ENCODE measurements around the gene PVR.

The PVR gene

GRCh38 chr19:44643605-44644401 lies at the start of gene PVR:
PVR (plus strand) TSS chr19:44643910; CDS start chr19:44644097, 187 bp downstream.
- H3K27me3 Mint-ChIP-seq, result peaks cover 7% of the 10 kb centered on the region
- peak within 1 kb of the TSS; percentile 89 for H3K27ac Mint-ChIP-seq
- peaks cover 38% of the 10 kb centered on the region for H3K36me3 Mint-ChIP-seq (ENCODE audit: low read depth)
- H3K4me3 Mint-ChIP-seq, result peak within 1 kb of the TSS; percentile 90
- no peaks in the 10 kb centered on the region for H3K9me3 Mint-ChIP-seq
- H3K4me1 Mint-ChIP-seq (ENCODE audit: low read depth), result peaks cover 34% of the 10 kb centered on the region
- intact Hi-C loops (cut with micrococcal nuclease), result no loop called here

GRCh38 chr19:44596428-44597130 lies 47.1 kb upstream of the PVR start:
- peaks cover 9% of the 10 kb centered on the region for H3K9me3 Mint-ChIP-seq
- intact Hi-C loops (cut with micrococcal nuclease), result no loop called here
- H3K27me3 Mint-ChIP-seq, result peaks cover 53% of the 10 kb centered on the region
- H3K4me3 Mint-ChIP-seq, result no peak overlapping the region
- peak overlapping the region; percentile 33 for H3K27ac Mint-ChIP-seq
- H3K36me3 Mint-ChIP-seq (ENCODE audit: low read depth), result no peaks in the 10 kb centered on the region
- H3K4me1 Mint-ChIP-seq (ENCODE audit: low read depth), result peaks cover 26% of the 10 kb centered on the region

GRCh38 chr19:44597131-44597491 lies 46.6 kb upstream of the PVR start:
- Mint-ChIP-seq H3K4me1 (ENCODE audit: low read depth) (peaks cover 21% of the 10 kb centered on the region), H3K27ac (peak overlapping the region; percentile 33), H3K4me3 (no peak overlapping the region), H3K9me3 (peaks cover 9% of the 10 kb centered on the region), H3K36me3 (ENCODE audit: low read depth) (no peaks in the 10 kb centered on the region), H3K27me3 (peaks cover 53% of the 10 kb centered on the region)
- intact Hi-C loops (cut with micrococcal nuclease), result no loop called here

- Mint-ChIP-seq H3K4me1 (ENCODE audit: low read depth) (peaks cover 16% of the 10 kb centered on the region), H3K27me3 (peaks cover 59% of the 10 kb centered on the region), H3K9me3 (peaks cover 9% of the 10 kb centered on the region), H3K36me3 (ENCODE audit: low read depth) (no peaks in the 10 kb centered on the region), H3K27ac (no peak overlapping the region), H3K4me3 (no peak overlapping the region)
- intact Hi-C loops (cut with micrococcal nuclease), result no loop called here
These were observed 45.4 kb upstream of the PVR start for GRCh38 chr19:44598355-44598754.

GRCh38 chr19:44598880-44599279 lies 44.8 kb upstream of the PVR start:
- Mint-ChIP-seq H3K9me3 (peaks cover 9% of the 10 kb centered on the region), H3K27me3 (peaks cover 60% of the 10 kb centered on the region), H3K27ac (no peak overlapping the region), H3K36me3 (ENCODE audit: low read depth) (no peaks in the 10 kb centered on the region), H3K4me3 (no peak overlapping the region), H3K4me1 (ENCODE audit: low read depth) (peaks cover 12% of the 10 kb centered on the region)
- intact Hi-C loops (cut with micrococcal nuclease), result no loop called here

- Mint-ChIP-seq H3K27ac (no peak overlapping the region), H3K4me1 (ENCODE audit: low read depth) (peaks cover 11% of the 10 kb centered on the region), H3K27me3 (peaks cover 57% of the 10 kb centered on the region), H3K36me3 (ENCODE audit: low read depth) (no peaks in the 10 kb centered on the region), H3K4me3 (no peak overlapping the region), H3K9me3 (peaks cover 9% of the 10 kb centered on the region)
- intact Hi-C loops (cut with micrococcal nuclease), result no loop called here
These were observed 43.2 kb upstream of the PVR start for GRCh38 chr19:44600466-44600865.

- Mint-ChIP-seq H3K36me3 (ENCODE audit: low read depth) (no peaks in the 10 kb centered on the region), H3K4me3 (no peak overlapping the region), H3K4me1 (ENCODE audit: low read depth) (peaks cover 8% of the 10 kb centered on the region), H3K27me3 (peaks cover 44% of the 10 kb centered on the region), H3K9me3 (peaks cover 9% of the 10 kb centered on the region), H3K27ac (no peak overlapping the region)
- intact Hi-C loops (cut with micrococcal nuclease), result no loop called here
These were observed 41.6 kb upstream of the PVR start for GRCh38 chr19:44602081-44602480.

- Mint-ChIP-seq H3K27ac (no peak overlapping the region), H3K36me3 (ENCODE audit: low read depth) (no peaks in the 10 kb centered on the region), H3K4me1 (ENCODE audit: low read depth) (peaks cover 16% of the 10 kb centered on the region), H3K9me3 (peaks cover 9% of the 10 kb centered on the region), H3K4me3 (no peak overlapping the region), H3K27me3 (peaks cover 33% of the 10 kb centered on the region)
- intact Hi-C loops (cut with micrococcal nuclease), result no loop called here
These were observed 40.3 kb upstream of the PVR start for GRCh38 chr19:44603201-44603945.

- Mint-ChIP-seq H3K9me3 (peaks cover 8% of the 10 kb centered on the region), H3K4me3 (no peak overlapping the region), H3K27ac (no peak overlapping the region), H3K36me3 (ENCODE audit: low read depth) (no peaks in the 10 kb centered on the region), H3K27me3 (peaks cover 24% of the 10 kb centered on the region), H3K4me1 (ENCODE audit: low read depth) (peaks cover 20% of the 10 kb centered on the region)
- intact Hi-C loops (cut with micrococcal nuclease), result no loop called here
These were observed 39.5 kb upstream of the PVR start for GRCh38 chr19:44604241-44604640.

- H3K4me1 Mint-ChIP-seq (ENCODE audit: low read depth), result peaks cover 25% of the 10 kb centered on the region
- no peak overlapping the region for H3K27ac Mint-ChIP-seq
- H3K36me3 Mint-ChIP-seq (ENCODE audit: low read depth), result no peaks in the 10 kb centered on the region
- no peaks in the 10 kb centered on the region for H3K9me3 Mint-ChIP-seq
- peaks cover 13% of the 10 kb centered on the region for H3K27me3 Mint-ChIP-seq
- H3K4me3 Mint-ChIP-seq, result no peak overlapping the region
- intact Hi-C loops (cut with micrococcal nuclease), result no loop called here
These were observed 38.2 kb upstream of the PVR start for GRCh38 chr19:44605547-44605946.

- Mint-ChIP-seq H3K27ac (peak overlapping the region; percentile 70), H3K4me3 (no peak overlapping the region), H3K9me3 (no peaks in the 10 kb centered on the region), H3K27me3 (peaks cover 9% of the 10 kb centered on the region), H3K36me3 (ENCODE audit: low read depth) (no peaks in the 10 kb centered on the region), H3K4me1 (ENCODE audit: low read depth) (peaks cover 25% of the 10 kb centered on the region)
- intact Hi-C loops (cut with micrococcal nuclease), result no loop called here
These were observed 36.7 kb upstream of the PVR start for GRCh38 chr19:44607049-44607448.

GRCh38 chr19:44607917-44608316 lies 35.8 kb upstream of the PVR start:
- peak overlapping the region; percentile 70 for H3K27ac Mint-ChIP-seq
- H3K4me1 Mint-ChIP-seq (ENCODE audit: low read depth), result peaks cover 25% of the 10 kb centered on the region
- H3K27me3 Mint-ChIP-seq, result peaks cover 3% of the 10 kb centered on the region
- no peaks in the 10 kb centered on the region for H3K36me3 Mint-ChIP-seq (ENCODE audit: low read depth)
- no peak overlapping the region for H3K4me3 Mint-ChIP-seq
- no peaks in the 10 kb centered on the region for H3K9me3 Mint-ChIP-seq
- intact Hi-C loops (cut with micrococcal nuclease), result no loop called here

- Mint-ChIP-seq H3K27ac (peak overlapping the region; percentile 70), H3K4me3 (no peak overlapping the region), H3K4me1 (ENCODE audit: low read depth) (peaks cover 25% of the 10 kb centered on the region), H3K36me3 (ENCODE audit: low read depth) (no peaks in the 10 kb centered on the region), H3K9me3 (no peaks in the 10 kb centered on the region), H3K27me3 (peaks cover 2% of the 10 kb centered on the region)
- intact Hi-C loops (cut with micrococcal nuclease), result no loop called here
These were observed 35.3 kb upstream of the PVR start for GRCh38 chr19:44608391-44608821.

GRCh38 chr19:44609219-44609618 lies 34.5 kb upstream of the PVR start:
- no peaks in the 10 kb centered on the region for H3K36me3 Mint-ChIP-seq (ENCODE audit: low read depth)
- no peaks in the 10 kb centered on the region for H3K9me3 Mint-ChIP-seq
- H3K27me3 Mint-ChIP-seq, result no peaks in the 10 kb centered on the region
- peaks cover 25% of the 10 kb centered on the region for H3K4me1 Mint-ChIP-seq (ENCODE audit: low read depth)
- no peak overlapping the region for H3K4me3 Mint-ChIP-seq
- H3K27ac Mint-ChIP-seq, result peak overlapping the region; percentile 34
- intact Hi-C loops (cut with micrococcal nuclease), result no loop called here
